HCT116 (cell line): Measurements from ENCODE around the gene CFAP45. TPM values are rescaled to one million over a fixed set of nuclear protein-coding genes. Genes with fewer than 3 reads are reported as not detected.

Experiments
- ATAC-seq: fragments of 200-7000 bp; cut with Tn5 transposase; 2 replicates; pipeline ENCODE4 v1.9.1; 2020; ENCODE audit warnings: mild to moderate bottlenecking, moderate library complexity
- BruUV-seq: library from RNA; stranded (reverse); fragments of 400-500 nt; replicated peaks from 2 replicates; lab custom pipeline; 2021; lab: Mats Ljungman, UMichigan
- CTCF ChIA-PET: fragments of 300-600 bp; sonication (Branson Sonifier 250); formaldehyde crosslinking; loops from one replicate; lab custom pipeline; 2021; ENCODE audit warnings: antibody characterized with exemption; lab: Charles Lee
- POLR2A ChIA-PET: fragments of 300-600, 350-600 bp; sonication (Branson Sonifier 250); formaldehyde crosslinking; loops from one replicate; lab custom pipeline; 2021; ENCODE audit warnings: antibody characterized with exemption; lab: Charles Lee
- RAD21 ChIA-PET, 2 experiments: fragments of 300-600 bp; sonication (Branson Sonifier 250); formaldehyde crosslinking; loops; one replicate each; lab custom pipeline; 2023; ENCODE audit warnings: low total read pairs in 2 of 2; ENCODE audit not compliant: uncharacterized antibody in 2 of 2, unreplicated experiment in 2 of 2, low non-redundant PET in 1 of 2; lab: Charles Lee
- DNase-seq: peaks from one replicate; pipeline ENCODE4 v3.0.0-alpha.2; 2010; ENCODE audit warnings: low read depth, low spot score
- H2AFZ ChIP-seq: fragments of 200-600 bp; shearing (Covaris generic), sonication (generic); 2 replicates; pipeline ENCODE4 v1.6.1; 2017; ENCODE audit warnings: low read depth, mixed run types, mixed read lengths, antibody characterized with exemption, low read length; ENCODE audit not compliant: poor library complexity, severe bottlenecking
- H3K27ac ChIP-seq: 2 replicates; pipeline ENCODE4 v1.5.1; 2012; ENCODE audit warnings: low read depth, low read length
- H3K27me3 ChIP-seq: fragments of 200-600 bp; sonication (generic); 2 replicates; pipeline ENCODE4 v1.6.1; 2016; ENCODE audit warnings: mixed run types, low read length, mixed read lengths; ENCODE audit not compliant: insufficient read depth
- H3K36me3 ChIP-seq, 2 experiments: fragments of 200-500 bp in 1 of 2; fragments of 200-600 bp in 1 of 2; sonication (Bioruptor generic) in 1 of 2; sonication (generic) in 1 of 2; 2 replicates each; pipeline versions ENCODE4 v1.5.1 to v1.6.1; 2014 to 2016; ENCODE audit warnings: low read length in 2 of 2, inconsistent platforms in 1 of 2, mixed read lengths in 1 of 2, mixed run types in 1 of 2; ENCODE audit not compliant: insufficient read depth in 2 of 2, control insufficient read depth in 1 of 2
- H3K4me1 ChIP-seq, 2 experiments: fragments of 200-600 bp in 1 of 2; sonication (generic) in 1 of 2; 2 replicates each; pipeline versions ENCODE4 v1.5.1 to v1.6.1; 2012 to 2017; ENCODE audit warnings: low read length in 2 of 2, inconsistent platforms in 1 of 2, mild to moderate bottlenecking in 1 of 2, mixed read lengths in 1 of 2, mixed run types in 1 of 2, moderate library complexity in 1 of 2; ENCODE audit not compliant: insufficient read depth in 2 of 2, control insufficient read depth in 1 of 2
- H3K4me2 ChIP-seq: fragments of 200-600 bp; sonication (generic); 2 replicates; pipeline ENCODE4 v1.6.1; 2017; ENCODE audit warnings: mixed run types, low read length, mixed read lengths
- H3K4me3 ChIP-seq, 2 experiments: fragments of 200-600 bp in 1 of 2; sonication (generic) in 1 of 2; replicated peaks in 1 of 2; 2 replicates each; pipeline ENCODE4 v1.5.1; 2011 to 2016; ENCODE audit warnings: low read length in 2 of 2, control low read depth in 1 of 2, low read depth in 1 of 2, mild to moderate bottlenecking in 1 of 2, mixed read lengths in 1 of 2, mixed run types in 1 of 2
- H3K79me2 ChIP-seq: fragments of 200-600 bp; sonication (generic); 2 replicates; pipeline ENCODE4 v1.6.1; 2017; ENCODE audit warnings: mild to moderate bottlenecking, mixed run types, low read length, moderate library complexity, mixed read lengths; ENCODE audit not compliant: insufficient read depth
- H3K9ac ChIP-seq: fragments of 200-600 bp; sonication (generic); 2 replicates; pipeline ENCODE4 v1.6.1; 2016; ENCODE audit warnings: low read length, mixed read lengths
- H3K9me2 ChIP-seq: fragments of 200-600 bp; sonication (generic), shearing (Covaris generic); 2 replicates; pipeline ENCODE4 v1.6.1; 2017; ENCODE audit warnings: mixed run types, mild to moderate bottlenecking, moderate library complexity; ENCODE audit not compliant: insufficient read depth
- H3K9me3 ChIP-seq, 2 experiments: fragments of 200-500 bp in 1 of 2; fragments of 200-600 bp in 1 of 2; sonication (Bioruptor generic) in 1 of 2; sonication (generic) in 1 of 2; 2 replicates each; pipeline ENCODE4 v1.6.1; 2014 to 2017; ENCODE audit warnings: low read length in 2 of 2, mixed read lengths in 2 of 2, inconsistent platforms in 1 of 2, low read depth in 1 of 2, mild to moderate bottlenecking in 1 of 2, mixed run types in 1 of 2, moderate library complexity in 1 of 2; ENCODE audit not compliant: control insufficient read depth in 1 of 2, insufficient read depth in 1 of 2
- H4K20me1 ChIP-seq: fragments of 200-600 bp; sonication (generic), shearing (Covaris generic); 2 replicates; pipeline ENCODE4 v1.6.1; 2017; ENCODE audit warnings: mixed run types, mild to moderate bottlenecking, moderate library complexity; ENCODE audit not compliant: insufficient read depth
- EGR1 ChIP-seq: IDR thresholded peaks from 2 replicates; pipeline ENCODE4 v1.6.1; 2012; ENCODE audit warnings: low read depth
- EZH2phosphoT487 ChIP-seq: fragments of 200-600 bp; IDR thresholded peaks from 2 replicates; pipeline ENCODE4 v1.6.1; 2018; ENCODE audit warnings: antibody characterized with exemption, borderline replicate concordance
- JUND ChIP-seq: IDR thresholded peaks from 2 replicates; pipeline ENCODE4 v1.6.1; 2012
- POLR2AphosphoS5 ChIP-seq: IDR thresholded peaks from 2 replicates; pipeline ENCODE4 v1.6.1; 2011; ENCODE audit warnings: mild to moderate bottlenecking, low read depth, low read length, moderate library complexity
- RAD21 ChIP-seq: IDR thresholded peaks from 2 replicates; pipeline ENCODE4 v1.6.1; 2012; ENCODE audit warnings: low read depth, mild to moderate bottlenecking
- SIN3A ChIP-seq: IDR thresholded peaks from 2 replicates; pipeline ENCODE4 v1.6.1; 2012; ENCODE audit warnings: low read depth
- SP1 ChIP-seq: IDR thresholded peaks from 2 replicates; pipeline ENCODE4 v1.6.1; 2012; ENCODE audit warnings: low read depth
- SRF ChIP-seq: IDR thresholded peaks from 2 replicates; pipeline ENCODE4 v1.6.1; 2012; ENCODE audit warnings: low read depth
- YY1 ChIP-seq: IDR thresholded peaks from 2 replicates; pipeline ENCODE4 v1.6.1; 2011; ENCODE audit warnings: low read length, low read depth, moderate library complexity, mild to moderate bottlenecking; ENCODE audit not compliant: insufficient replicate concordance; ENCODE audit errors: extremely low read depth
- ZBTB33 ChIP-seq: IDR thresholded peaks from 2 replicates; pipeline ENCODE4 v1.6.1; 2011; ENCODE audit warnings: mild to moderate bottlenecking, low read length, moderate library complexity; ENCODE audit not compliant: insufficient replicate concordance; ENCODE audit errors: extremely low read depth
- ZNF274 ChIP-seq: fragments of 200-500 bp; sonication (Bioruptor generic); IDR thresholded peaks from 2 replicates; pipeline ENCODE4 v1.6.1; 2014; ENCODE audit warnings: mild to moderate bottlenecking, low read depth, low read length, inconsistent platforms
- intact Hi-C: fragments of 100-400 bp; cut with micrococcal nuclease; formaldehyde crosslinking; loops from 2 replicates; pipeline ENCODE4 v1.10.0; 2022
- total RNA-seq: library from RNA; stranded (reverse); gene quantifications from one replicate; pipeline ENCODE4 v1.2.1, GENCODE V29; 2021; ENCODE audit not compliant: unreplicated experiment
- TF ChIP-seq, protein P1 (sequence below): IDR thresholded peaks from 2 replicates; pipeline ENCODE4 v1.6.1; 2012

Gene CFAP45
- total RNA-seq, 1 experiment from 2014 or later, result 0.59 TPM

GRCh38 chr1:159938905-159939677, 39.1 kb upstream of the CFAP45 start:
- H3K27ac ChIP-seq, result no peak overlapping the region
- H3K27me3 ChIP-seq, result no peaks in the 10 kb centered on the region
- peaks cover 3 to 15% of the 10 kb centered on the region in 2 experiments for H3K4me1 ChIP-seq
- H3K4me2 ChIP-seq, result no peak overlapping the region
- H3K4me3 ChIP-seq, result no peak overlapping the region
- TF ChIP-seq SP1, result no peak
- TF ChIP-seq EGR1, result no peak
- no peak for TF ChIP-seq SRF
- TF ChIP-seq RAD21, result no peak
- TF ChIP-seq POLR2AphosphoS5, result no peak
- no peak for TF ChIP-seq EZH2phosphoT487
- TF ChIP-seq ZNF274, result no peak
- TF ChIP-seq ZBTB33, result no peak
- no peak for TF ChIP-seq JUND
- TF ChIP-seq SIN3A, result no peak
- no peak for TF ChIP-seq YY1
- TF ChIP-seq, protein P1, sequence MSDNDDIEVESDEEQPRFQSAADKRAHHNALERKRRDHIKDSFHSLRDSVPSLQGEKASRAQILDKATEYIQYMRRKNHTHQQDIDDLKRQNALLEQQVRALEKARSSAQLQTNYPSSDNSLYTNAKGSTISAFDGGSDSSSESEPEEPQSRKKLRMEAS, result no peak
- H3K9me2 ChIP-seq, result no peaks in the 10 kb centered on the region
- ATAC-seq, result no peak
- RAD21 ChIA-PET, result interaction anchor here in 1 of 2 experiments (1.4 kb wide), 1 partner anchor 69 kb away, joined by 5 read pairs; no protein-coding TSS in a partner anchor
- POLR2A ChIA-PET, result interaction anchor here (1.0 kb wide), 1 partner anchor 68 kb away, joined by 3 read pairs; no protein-coding TSS in a partner anchor
- H3K36me3 ChIP-seq, result peaks cover 0 to 2% of the 10 kb centered on the region in 2 experiments; a peak in 1 of 4 replicates
- H2AFZ ChIP-seq, result no peak overlapping the region
- intact Hi-C loops, result no loop called here
- no peak overlapping the region for H3K9ac ChIP-seq
- CTCF ChIA-PET, result interaction anchor here (1.6 to 10.1 kb wide), 2 partner anchors 67 to 140 kb away, joined by 5 to 170 read pairs; no protein-coding TSS in a partner anchor
- BruUV-seq, result no TSS peak
- H3K9me3 ChIP-seq, result no peaks in the 10 kb centered on the region
- H3K79me2 ChIP-seq, result no peaks in the 10 kb centered on the region
- H4K20me1 ChIP-seq, result no peaks in the 10 kb centered on the region
- no peak for DNase-seq
